ENCODE data around the gene JUN. TPM values are rescaled to one million over a fixed set of nuclear protein-coding genes. Genes with fewer than 3 reads are reported as not detected.

The JUN gene
- total and polyA plus RNA-seq, 2 of the 13 experiments (the other 11 are each of a cell fraction or from before 2014, with no cell fraction given) = 18.2 to 22.3 TPM

DNA sequence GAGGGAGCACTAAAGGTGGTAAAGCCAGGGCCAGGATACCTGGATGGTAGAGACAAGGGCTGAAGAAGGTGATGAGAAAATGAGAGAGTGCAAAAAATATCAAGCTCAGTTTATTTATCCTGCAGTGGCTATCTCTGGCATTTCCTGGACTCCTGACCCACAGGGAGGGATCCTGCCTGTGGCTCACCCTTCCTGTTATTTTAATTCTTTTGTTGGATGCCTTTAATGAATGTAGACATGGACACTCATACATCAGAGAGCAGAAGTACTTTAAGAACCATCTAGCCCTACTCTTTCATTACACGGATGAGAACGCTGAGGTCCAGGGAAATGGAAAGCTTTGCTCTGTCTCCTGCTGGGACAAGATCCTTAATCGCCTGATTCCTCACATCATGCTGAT is 20.6 kb downstream of the JUN start (continued):
- no peak for TF ChIP-seq ESRRA (CRISPR knock-in tag; IDR thresholded peaks at IDR 0.05; ENCODE audit: low read depth)
- TF ChIP-seq TFE3 (CRISPR knock-in tag; IDR thresholded peaks at IDR 0.05) = peak; percentile 31; the same call in 1 of the 2 replicates
- TF ChIP-seq U2AF1 (optimal IDR thresholded peaks at IDR 0.05; ENCODE audit: low read depth, low read length) = no peak
- TF ChIP-seq SALL1 (CRISPR knock-in tag; IDR thresholded peaks at IDR 0.05) = peak; percentile 59; the same call in 1 of the 2 replicates
- no peak for TF ChIP-seq HNRNPK (IDR thresholded peaks at IDR 0.05; ENCODE audit: low read depth, low read length, poor library complexity, severe bottlenecking)
- TF ChIP-seq, protein P1, sequence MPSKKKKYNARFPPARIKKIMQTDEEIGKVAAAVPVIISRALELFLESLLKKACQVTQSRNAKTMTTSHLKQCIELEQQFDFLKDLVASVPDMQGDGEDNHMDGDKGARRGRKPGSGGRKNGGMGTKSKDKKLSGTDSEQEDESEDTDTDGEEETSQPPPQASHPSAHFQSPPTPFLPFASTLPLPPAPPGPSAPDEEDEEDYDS (CRISPR knock-in tag; IDR thresholded peaks at IDR 0.05) = 0 out of 2 replicates have a peak, but pooled peaks have one; percentile 39
- TF ChIP-seq MED13 (CRISPR knock-in tag; IDR thresholded peaks at IDR 0.05) = no peak
- no peak for TF ChIP-seq ZNF460 (CRISPR knock-in tag; IDR thresholded peaks at IDR 0.05; ENCODE audit: borderline replicate concordance)
- no peak for TF ChIP-seq ADNP (CRISPR knock-in tag; IDR thresholded peaks at IDR 0.05)
- no peak for TF ChIP-seq ZNF446 (CRISPR knock-in tag; IDR thresholded peaks at IDR 0.05)
- TF ChIP-seq ZNF607 (CRISPR knock-in tag; IDR thresholded peaks at IDR 0.05; ENCODE audit: borderline replicate concordance) = peak; percentile 15; the same call in 1 of the 2 replicates
- TF ChIP-seq ZNF556 (CRISPR knock-in tag; IDR thresholded peaks at IDR 0.05; ENCODE audit: borderline replicate concordance) = no peak
- TF ChIP-seq, protein P2, sequence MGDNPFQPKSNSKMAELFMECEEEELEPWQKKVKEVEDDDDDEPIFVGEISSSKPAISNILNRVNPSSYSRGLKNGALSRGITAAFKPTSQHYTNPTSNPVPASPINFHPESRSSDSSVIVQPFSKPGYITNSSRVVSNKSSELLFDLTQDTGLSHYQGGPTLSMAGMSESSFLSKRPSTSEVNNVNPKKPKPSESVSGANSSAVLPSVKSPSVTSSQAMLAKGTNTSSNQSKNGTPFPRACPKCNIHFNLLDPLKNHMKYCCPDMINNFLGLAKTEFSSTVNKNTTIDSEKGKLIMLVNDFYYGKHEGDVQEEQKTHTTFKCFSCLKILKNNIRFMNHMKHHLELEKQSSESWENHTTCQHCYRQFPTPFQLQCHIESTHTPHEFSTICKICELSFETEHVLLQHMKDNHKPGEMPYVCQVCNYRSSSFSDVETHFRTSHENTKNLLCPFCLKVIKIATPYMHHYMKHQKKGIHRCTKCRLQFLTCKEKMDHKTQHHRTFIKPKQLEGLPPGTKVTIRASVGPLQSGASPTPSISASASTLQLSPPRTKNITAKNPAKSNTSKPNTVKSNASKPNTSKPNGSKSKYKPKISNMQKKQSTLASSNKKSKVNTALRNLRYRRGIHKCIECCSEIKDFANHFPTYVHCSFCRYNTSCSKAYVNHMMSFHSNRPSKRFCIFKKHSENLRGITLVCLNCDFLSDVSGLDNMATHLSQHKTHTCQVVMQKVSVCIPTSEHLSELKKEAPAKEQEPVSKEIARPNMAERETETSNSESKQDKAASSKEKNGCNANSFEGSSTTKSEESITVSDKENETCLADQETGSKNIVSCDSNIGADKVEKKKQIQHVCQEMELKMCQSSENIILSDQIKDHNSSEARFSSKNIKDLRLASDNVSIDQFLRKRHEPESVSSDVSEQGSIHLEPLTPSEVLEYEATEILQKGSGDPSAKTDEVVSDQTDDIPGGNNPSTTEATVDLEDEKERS (CRISPR knock-in tag; IDR thresholded peaks at IDR 0.05) = 0 out of 2 replicates have a peak, but pooled peaks have one; percentile 30
- no peak for TF ChIP-seq ZMAT5 (CRISPR knock-in tag; IDR thresholded peaks at IDR 0.05; ENCODE audit: borderline replicate concordance, low read depth)
- no peak for TF ChIP-seq RAD21 (CRISPR knock-in tag; IDR thresholded peaks at IDR 0.05)
- TF ChIP-seq ZIK1 (CRISPR knock-in tag; IDR thresholded peaks at IDR 0.05; ENCODE audit: borderline replicate concordance, low read depth) = no peak
- no peak for TF ChIP-seq YY1 (IDR thresholded peaks at IDR 0.05; ENCODE audit: insufficient read depth, insufficient replicate concordance, low read depth, low read length)
- TF ChIP-seq ZNF317 (CRISPR knock-in tag; IDR thresholded peaks at IDR 0.05) = 0 out of 2 replicates have a peak, but pooled peaks have one; percentile 10
- peak; percentile 29; the same call in 1 of the 2 replicates for TF ChIP-seq NFIC (IDR thresholded peaks at IDR 0.05; ENCODE audit: low read length)
- no peak for TF ChIP-seq ZNF17 (CRISPR knock-in tag; IDR thresholded peaks at IDR 0.05)
- TF ChIP-seq FOXK1 (CRISPR knock-in tag; IDR thresholded peaks at IDR 0.05; ENCODE audit: borderline replicate concordance, low read depth) = no peak
- TF ChIP-seq SOX5 (CRISPR knock-in tag; IDR thresholded peaks at IDR 0.05; ENCODE audit: borderline replicate concordance) = peak; percentile 80; the same call in 1 of the 2 replicates
- no peak for TF ChIP-seq ASH2L (IDR thresholded peaks at IDR 0.05; ENCODE audit: insufficient read length, low read depth, low read length)
- no peak for TF ChIP-seq ZNF101 (CRISPR knock-in tag; IDR thresholded peaks at IDR 0.05; ENCODE audit: borderline replicate concordance, low read depth)
- no peak for TF ChIP-seq ZNF329 (CRISPR knock-in tag; IDR thresholded peaks at IDR 0.05; ENCODE audit: low read depth)
- TF ChIP-seq RBFOX2 (IDR thresholded peaks at IDR 0.05; ENCODE audit: low read depth, low read length) = no peak

Measured in HepG2 (cell line).